ENCODE results near the gene MYCN. TPM values are rescaled to one million over a fixed set of nuclear protein-coding genes. Genes with fewer than 3 reads are reported as not detected.
"Not testable (repeated sequence)": the region's sequence is repeated elsewhere in the genome, so short reads cannot be mapped to it uniquely, and the experiment has no call there.

The MYCN gene
- total RNA-seq, result not detected in 2 replicates

DNA sequence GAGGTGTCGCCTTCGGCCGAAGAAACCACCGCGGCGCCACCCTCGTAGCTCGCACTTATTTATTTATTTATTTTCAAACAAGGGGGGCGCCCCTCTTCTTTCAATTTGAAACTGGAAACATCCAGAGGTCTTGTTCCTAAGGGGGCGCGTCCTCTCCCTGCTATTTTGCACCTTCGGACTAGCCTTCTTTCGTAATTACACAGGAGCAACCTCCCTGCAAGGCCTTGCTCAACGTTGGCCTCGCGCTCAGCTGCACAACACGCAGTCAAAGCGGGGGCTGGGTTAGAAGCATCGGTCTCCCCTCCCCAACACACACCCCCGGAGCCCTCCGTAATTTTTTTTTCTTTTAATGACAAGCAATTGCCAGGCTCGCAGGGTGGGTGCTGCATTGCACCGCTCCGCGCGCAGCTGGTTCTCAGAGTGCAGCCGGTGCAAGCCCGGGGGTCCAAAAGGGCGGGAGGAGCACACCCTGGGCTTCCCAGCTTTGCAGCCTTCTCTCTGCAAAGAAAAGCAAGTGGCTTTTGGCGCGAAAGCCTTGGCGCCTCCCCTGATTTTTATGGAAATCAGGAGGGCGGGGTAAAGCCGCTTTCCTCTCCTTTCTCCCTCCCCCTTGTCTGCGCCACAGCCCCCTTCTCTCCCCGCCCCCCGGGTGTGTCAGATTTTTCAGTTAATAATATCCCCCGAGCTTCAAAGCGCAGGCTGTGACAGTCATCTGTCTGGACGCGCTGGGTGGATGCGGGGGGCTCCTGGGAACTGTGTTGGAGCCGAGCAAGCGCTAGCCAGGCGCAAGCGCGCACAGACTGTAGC lies at the start of gene MYCN:
TSS of gene MYCN (plus strand) at position 697 of the 807 bp plus-strand sequence. CDS start 1,515 bp downstream, outside the sequence.
- peak; percentile 14 for DNase-seq (ENCODE audit: low read depth)

DNA sequence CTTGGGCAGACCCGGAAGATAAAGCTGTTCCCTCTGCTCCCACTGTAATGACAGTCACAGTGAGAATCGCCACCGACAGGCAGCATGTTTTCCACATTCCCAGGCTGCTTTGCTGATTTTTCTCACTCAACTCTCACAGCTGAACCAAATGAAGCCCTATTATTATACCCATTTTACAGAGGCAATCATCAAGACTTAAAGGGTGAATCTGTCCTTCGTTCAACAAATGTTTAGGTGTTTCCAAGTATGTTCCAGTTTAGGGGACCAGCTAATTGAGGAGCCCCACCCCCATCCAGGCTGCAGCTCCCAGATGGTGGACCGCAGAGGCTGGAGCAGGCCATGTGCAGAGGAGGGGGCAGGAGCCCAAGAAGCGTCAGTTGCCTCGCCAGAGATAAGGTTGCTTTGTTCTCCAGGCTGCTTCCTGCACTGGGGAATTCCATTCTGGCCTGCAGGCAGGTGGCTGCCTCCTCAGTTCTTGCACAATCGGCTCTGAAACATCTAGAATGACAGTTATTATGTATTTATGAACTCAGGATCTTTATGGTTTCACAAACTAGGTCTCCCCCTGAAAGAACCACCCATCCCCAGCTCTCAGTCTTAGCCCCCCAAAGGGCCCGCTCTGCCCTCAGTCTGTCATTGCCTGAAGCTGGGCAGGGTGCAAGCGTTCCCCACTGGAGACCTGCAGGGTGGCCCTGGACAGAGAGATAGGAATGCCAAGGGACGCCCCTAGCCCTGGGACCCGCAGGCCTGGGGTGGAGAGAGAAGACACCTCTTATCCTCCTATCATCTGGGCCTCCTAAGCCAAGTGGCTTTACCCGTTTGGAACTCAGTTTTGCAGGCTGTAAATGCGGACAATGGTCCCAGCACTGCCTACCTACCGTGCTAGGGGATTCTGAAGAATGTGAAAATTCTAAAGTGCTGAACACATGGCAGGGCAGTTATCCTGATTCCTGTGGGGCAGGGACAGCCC lies 49.1 kb upstream of the MYCN start:
- peak; percentile 33 for DNase-seq (ENCODE audit: low read depth)

DNA sequence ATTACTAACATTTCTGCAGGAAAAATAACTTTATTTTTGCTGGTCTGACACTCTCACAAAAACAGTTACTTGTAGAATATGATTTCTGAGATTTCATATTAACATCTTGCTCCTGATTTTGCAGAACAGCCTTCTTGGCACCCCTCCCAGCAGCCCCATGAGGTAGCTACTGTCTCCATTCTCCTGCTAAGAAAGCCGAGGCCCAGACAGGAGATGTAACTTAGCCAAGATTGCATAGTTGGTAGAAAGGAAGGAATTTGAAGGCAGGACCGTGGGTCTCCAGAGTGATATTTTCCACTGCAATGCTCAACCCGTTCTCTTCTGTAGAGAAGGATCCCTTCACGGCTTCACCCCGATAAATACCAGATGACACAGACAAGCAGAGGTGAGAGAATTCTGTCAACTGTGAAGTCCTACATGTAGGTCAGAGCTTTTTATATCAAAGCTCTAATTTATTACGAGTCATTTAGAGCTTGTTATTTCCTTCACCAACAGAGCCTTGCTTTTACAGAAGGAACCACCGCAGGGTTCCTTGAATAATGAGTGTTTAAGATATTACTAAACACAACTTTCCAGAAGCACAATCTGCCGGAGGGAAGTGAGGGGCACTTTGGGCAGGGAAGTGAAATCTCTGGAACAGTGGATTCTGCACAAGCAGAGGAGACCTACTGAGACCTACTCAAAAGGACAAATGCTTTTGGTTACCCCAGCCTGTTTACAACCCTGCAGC lies 48.0 kb upstream of the MYCN start:
- peak; percentile 43 for DNase-seq (ENCODE audit: low read depth)

DNA sequence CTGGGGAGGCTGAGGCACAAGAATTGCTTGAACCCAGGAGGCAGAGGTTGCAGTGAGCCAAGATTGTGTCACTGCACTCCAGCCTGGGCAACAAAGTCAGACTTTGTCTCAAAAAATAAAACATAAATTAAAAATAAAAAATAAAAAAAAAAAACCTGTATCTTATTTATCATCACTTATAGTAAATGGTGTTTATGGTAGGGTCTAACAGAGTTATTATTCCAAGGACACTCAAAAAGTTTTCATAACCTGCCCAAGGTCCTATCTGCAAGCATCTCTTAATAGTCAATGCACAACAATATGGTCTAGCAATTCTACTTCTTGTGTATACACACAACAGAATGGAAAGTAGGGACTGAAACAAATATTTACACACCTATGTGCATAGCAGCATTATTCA lies 47.3 kb upstream of the MYCN start:
- no peak for DNase-seq (ENCODE audit: low read depth)

DNA sequence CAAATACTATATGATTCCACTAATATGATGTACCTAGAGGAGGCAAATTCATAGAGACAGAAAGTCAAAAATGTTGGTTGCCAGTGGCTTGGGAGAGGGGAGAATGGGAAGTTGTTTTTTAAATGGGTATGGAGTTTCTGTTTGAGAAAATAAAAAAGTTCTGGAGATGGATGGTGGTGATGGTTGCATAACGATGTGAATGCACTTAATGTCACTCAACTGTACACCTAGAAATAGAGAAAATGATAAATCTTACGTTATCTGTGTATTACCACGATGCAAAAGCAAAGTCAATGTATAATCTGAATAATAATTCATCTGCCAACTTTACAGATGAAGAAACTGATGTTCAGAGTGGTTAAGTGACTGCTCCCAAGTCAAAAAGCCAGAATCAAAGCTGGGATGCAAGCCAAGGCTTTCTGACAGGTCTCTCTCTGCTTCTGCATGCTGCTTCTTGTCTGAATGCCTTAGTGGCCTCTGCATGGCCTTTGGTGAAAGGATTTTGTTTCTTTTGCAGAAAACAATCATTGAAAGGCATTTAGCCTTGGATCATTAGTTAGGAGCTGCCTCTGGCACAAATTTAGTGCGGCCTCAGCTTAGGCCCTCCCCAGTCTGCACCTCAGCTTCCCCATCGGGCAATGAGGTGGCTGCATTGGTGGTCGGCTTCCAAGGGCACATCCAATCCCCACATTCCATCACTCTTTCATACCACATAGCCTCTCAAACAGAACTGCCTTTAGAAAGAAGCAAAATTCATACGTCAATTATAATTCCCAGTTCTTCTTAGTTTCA lies 46.5 kb upstream of the MYCN start:
- peak; percentile 25 for DNase-seq (ENCODE audit: low read depth)

DNA sequence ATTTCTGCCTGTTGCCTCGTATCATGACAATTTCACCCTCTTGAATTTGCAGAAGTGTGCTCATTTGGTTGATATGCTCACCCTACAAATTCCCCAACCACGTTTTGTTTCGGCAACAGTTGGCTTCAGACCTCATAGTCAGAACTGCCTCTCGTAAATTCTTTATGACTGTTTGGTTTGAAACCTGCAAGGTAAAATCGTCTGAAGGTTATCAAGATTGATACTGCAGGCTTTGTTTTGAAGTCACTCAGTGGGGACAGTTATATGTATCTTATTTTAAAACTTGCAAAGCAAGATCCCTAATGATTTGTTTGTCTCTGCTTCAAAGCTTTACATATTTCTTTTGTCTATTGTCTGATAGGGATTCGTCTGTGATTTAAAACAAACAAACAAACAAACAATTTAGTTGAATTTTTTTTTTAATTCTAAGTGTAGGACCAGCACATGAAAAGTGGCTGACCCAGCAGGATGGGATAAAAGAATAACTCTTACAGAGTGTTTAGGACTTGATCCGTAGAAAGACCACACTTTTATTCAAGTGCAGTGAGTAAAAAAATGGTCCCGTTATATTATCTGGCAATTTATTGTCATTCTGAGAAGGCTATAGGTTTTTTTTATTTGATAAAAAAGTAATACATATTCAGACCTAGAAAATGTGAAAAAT lies 45.7 kb upstream of the MYCN start:
- no peak for DNase-seq (ENCODE audit: low read depth)

DNA sequence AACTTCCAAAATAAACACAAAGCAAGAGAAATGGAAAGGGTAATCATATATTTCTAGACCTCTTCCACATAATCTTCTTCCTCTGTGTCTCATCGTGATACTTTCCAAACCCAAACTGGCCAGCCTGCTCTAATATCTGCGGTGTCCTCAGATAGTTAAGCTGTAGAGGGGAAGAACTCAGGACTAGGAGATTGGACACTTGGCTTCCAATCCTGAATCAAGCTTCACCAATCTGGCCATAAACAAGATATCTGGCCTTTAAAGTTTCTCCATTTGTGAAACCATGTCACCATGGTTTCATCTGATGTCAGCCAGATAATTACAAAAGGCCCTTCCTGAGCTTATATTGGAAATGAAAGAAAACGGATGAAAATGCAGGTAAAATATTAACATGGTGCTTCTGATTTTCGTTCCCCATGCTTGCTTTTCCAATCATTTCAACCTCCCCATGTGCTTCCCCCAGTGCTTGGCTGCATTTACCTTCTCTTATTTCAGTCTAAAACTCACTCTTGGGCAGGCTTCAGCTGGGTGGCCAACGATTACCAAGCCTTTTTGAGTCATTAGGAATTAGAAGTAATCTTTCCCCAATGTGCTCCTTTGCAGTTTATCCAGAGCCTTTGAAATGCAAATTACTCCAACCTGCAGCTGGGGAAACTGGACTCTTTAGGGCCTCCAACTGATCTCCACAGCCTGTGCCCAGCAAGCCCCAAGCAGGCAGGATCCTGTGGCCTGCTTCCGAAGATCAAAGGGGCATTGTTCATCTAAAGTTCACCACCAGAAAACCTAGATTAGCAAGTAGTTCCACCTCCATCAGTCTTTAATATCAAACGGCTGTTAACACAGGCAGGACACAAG lies 44.5 kb upstream of the MYCN start:
- no peak for DNase-seq (ENCODE audit: low read depth)

DNA sequence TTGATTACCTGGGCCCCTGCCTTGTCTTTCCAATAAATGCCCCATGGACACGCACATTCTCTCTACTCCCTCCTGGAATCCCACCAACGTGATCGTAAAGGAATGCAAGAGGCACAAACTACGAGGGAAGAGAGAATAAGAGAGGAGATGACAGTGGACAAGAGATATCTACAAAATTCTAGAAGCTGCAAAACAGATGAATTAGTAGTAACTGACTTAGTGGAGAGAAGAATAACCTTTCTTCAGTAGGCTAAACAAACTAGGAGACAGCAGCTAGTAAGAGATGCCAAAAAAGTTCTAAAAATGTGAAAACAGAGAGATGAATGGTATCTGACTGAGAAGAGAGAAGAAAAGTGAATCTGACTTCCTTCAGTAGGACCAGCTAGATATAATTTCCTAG lies 43.5 kb upstream of the MYCN start:
- DNase-seq (ENCODE audit: low read depth), result no peak

DNA sequence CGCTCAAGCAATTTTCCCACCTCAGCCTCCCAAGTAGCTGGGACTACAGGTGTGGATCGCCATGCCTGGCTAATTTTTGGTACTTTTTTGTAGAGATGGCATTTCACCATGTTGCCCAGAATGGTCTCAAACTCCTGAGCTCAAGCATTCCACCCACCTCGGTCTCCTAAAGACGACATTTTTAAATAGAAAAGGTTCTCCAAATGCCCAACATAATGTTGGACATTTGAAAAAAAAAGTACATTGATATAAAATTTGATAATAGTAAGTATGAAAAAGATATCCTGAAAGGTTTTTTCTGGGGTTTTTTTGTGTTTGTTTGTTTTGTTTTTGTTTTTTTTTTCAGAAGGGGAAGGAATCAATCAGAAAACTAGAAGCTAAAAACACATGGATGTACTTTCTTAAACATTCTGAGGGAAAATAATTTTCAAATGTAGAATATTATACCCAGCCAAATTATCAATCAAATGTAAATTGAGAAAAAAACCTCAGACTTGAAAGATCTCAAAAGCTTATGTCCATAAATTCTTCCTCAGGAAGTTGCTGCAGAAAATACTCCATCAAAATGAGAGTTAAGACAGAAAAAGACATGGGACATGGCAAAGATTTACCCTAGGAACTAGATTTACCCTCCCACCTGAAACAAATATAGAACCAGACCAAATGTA lies 42.8 kb upstream of the MYCN start:
- no peak for DNase-seq (ENCODE audit: low read depth)

DNA sequence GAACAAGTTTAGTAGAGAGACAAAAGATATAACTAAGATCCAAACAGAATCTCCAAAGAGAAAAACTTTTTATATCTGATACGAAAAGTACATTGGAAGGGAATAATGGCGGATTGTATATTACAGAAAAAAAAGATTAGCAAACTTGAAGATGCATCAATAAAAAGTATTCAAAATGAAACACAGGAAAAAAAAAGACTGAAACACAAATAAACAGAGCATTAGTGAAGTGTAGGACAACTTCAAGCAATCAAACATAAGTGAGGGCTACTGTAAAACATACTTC lies 41.1 kb upstream of the MYCN start:
- DNase-seq (ENCODE audit: low read depth), result no peak

DNA sequence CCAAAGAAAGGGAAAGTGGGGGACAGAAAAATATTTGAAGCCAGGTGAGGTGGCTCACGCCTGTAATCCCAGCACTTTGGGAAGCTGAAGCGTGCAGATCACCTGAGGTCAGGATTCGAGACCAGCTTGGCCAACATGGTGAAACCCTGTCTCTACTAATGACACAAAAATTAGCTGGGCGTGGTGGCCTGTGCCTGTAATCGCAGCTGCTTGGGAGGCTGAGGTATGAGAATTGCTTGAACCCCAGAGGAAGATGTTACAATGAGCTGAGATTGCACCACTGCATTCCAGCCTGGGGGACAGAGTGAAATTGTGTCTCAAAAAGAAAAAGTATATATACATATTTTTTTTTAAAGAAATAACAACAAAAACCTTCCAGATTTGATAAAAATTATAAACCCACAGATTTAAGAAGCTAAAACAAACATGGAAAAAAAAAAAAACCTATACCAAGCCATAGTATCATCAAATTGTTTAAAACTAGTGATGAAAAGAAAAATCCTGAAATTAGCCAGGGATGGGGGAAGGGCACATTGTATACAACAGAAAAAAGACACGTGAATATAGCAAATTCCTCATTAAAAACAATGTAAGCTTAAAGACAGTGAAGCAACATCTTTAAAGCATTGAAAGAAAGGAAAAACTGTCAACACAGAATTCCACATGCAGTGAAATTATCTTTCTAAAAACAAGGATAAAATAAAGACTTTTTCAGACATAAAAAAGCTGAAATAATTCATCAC lies 40.4 kb upstream of the MYCN start:
- DNase-seq (ENCODE audit: low read depth), result no peak

DNA sequence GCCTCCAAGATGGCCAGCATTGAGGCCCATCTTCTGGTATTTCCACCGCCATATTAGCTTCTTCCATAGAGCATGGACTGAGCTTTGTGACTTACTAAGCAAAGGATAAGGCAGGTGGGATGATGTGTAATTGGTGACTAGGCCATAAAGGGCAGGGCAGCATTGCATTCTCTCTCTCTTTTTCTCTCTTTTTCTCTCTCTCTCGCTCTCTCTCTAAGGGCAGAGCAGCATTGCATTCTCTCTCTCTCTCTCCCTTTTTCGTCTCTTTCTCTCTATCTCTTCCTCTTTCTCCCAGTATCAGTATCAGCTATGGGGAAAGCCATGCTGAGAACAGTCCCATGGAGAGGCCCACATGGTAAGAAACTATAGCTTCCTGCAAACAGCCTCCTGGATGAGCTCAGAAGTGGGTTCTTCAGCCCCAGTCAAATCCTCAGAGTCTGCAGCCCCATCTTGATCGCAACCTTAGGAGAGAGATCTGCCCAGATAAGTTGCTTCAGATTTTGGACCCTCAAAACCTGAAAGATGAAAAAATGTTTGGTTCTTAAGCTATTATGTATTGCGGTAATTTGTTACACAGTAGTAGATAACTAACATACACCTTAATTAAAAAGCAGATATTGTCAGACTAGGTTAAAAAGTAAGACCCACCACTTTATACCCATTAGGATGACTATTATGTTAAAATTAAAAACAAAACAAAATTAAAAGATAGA lies 39.1 kb upstream of the MYCN start:
- no peak for DNase-seq (ENCODE audit: low read depth)

DNA sequence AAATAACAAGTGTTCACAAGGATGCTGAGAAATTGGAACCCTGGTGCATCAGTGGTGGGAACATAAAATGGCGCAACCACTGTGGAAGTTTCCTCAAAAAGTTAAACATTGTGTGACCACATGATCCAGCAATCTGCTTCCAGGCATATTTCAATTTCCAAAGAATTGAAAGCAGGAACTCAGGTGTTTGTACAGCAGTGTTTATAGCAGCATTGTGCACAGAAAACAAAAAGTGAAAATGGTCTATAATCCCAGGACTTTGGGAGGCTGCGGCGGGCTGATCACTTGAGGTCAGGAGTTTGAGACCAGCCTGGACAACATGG lies 38.6 kb upstream of the MYCN start:
- no peak for DNase-seq (ENCODE audit: low read depth)

DNA sequence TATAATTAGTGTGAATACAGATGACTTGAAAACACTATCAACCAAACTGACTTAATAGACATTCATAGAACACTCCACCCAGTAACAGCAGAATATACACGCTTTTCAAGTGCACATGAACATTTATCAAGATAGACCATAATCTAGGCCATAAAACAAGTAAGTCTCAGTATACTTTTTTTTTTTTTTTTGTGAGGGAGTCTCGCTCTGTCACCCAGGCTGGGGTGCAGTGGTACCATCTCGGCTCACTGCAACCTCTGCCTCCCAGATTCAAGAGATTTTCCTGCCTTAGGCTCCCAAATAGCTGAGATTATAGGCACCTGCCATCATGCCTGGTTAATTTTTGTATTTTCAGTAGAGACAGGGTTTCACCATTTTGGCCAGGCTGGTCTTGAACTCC lies 36.4 kb upstream of the MYCN start:
- not testable (repeated sequence) for DNase-seq (ENCODE audit: low read depth)

DNA sequence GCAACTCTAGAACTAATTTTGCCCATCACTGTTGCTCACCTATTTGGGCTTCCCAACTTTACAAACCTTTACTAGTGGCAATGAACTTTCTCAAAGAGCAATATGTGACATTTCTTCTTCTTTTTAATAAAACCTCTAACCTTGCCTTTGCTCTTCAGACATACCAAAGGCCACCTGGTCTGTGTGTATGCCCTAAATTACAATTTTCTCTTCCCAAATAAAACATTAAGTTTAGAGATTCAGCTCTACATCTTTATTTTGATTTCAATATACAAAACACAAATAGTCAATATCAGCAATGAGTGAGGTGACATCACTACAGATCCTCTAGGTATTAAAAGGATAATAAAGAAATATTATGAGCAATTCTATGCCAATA lies 35.1 kb upstream of the MYCN start:
- no peak for DNase-seq (ENCODE audit: low read depth)

DNA sequence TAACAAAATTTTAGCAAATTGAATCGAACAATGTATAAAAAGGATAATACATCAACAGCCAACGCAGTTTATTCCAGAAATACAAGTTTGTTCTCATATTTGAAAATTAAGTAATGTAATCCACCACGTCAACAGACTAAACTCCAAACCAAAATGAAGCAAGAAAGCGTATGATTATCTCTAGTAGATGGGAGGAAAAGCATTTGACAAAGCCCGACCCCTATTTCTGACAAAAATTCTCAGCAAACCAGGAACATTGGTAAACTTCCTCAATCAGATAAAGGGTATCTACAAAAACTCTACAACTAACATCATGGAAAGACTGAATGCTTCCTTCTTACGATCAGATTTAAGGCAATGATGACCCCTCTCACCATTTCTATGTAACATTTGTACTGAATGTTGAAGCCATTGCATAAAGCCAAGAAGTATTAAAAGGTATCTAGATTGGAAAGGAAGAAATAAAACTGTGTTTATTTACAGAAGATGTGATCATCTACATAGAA lies 34.3 kb upstream of the MYCN start:
- DNase-seq (ENCODE audit: low read depth), result no peak

DNA sequence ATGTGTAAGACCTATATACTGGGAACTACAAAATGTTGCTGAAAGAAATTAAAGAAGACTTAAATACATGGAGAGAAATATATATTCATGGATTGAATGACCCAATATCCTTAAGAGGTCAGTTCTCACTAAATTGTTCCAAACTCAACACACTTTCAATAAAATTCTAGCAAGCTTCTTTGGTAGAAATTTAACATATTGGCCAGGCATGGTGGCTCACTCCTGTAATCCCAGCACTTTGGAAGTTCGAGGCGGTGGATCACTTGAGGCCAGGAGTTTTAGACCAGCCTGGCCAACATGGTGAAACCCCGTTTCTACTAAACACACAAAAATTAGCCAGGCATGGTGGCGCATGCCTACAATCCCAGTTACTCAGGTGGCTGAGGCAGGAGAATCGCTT lies 33.6 kb upstream of the MYCN start:
- no peak for DNase-seq (ENCODE audit: low read depth)
